GM12875 (cell line): Measurements from ENCODE around the gene MYOM1.

ENCODE experiments used
- H3K4me3 ChIP-seq: one replicate; pipeline ENCODE4 v1.5.1; 2011; ENCODE audit warnings: low read depth, low read length, control low read depth
- CTCF ChIP-seq: IDR thresholded peaks from 2 replicates; pipeline ENCODE4 v1.5.1; 2011; ENCODE audit warnings: low read depth, mild to moderate bottlenecking, control low read depth, inconsistent platforms, low read length, moderate library complexity, borderline replicate concordance; ENCODE audit not compliant: insufficient read depth

Gene MYOM1

GRCh38 chr18:3086871-3087270 lies 132.9 kb downstream of the MYOM1 start:
- TF ChIP-seq CTCF, result no peak

GRCh38 chr18:3085612-3086011 lies 134.2 kb downstream of the MYOM1 start:
- no peak for TF ChIP-seq CTCF
- H3K4me3 ChIP-seq, result no peak overlapping the region

More at GRCh38 chr18:3086871-3087270, 132.9 kb downstream of the MYOM1 start:
- no peak overlapping the region for H3K4me3 ChIP-seq

GRCh38 chr18:3084206-3084605 lies 135.6 kb downstream of the MYOM1 start:
- no peak for TF ChIP-seq CTCF
- no peak overlapping the region for H3K4me3 ChIP-seq

GRCh38 chr18:3083766-3084165 lies 136.0 kb downstream of the MYOM1 start:
- TF ChIP-seq CTCF, result no peak
- H3K4me3 ChIP-seq, result no peak overlapping the region

- H3K4me3 ChIP-seq, result no peak overlapping the region
- no peak for TF ChIP-seq CTCF
Observed at GRCh38 chr18:3081584-3081991, 138.2 kb downstream of the MYOM1 start.

- no peak overlapping the region for H3K4me3 ChIP-seq
- TF ChIP-seq CTCF, result no peak
Observed at GRCh38 chr18:3079653-3080052, 140.1 kb downstream of the MYOM1 start.

- TF ChIP-seq CTCF, result no peak
- no peak overlapping the region for H3K4me3 ChIP-seq
Observed at GRCh38 chr18:3075491-3075890, 144.3 kb downstream of the MYOM1 start.
